Lower leg skin (tissue), 3 donors: Measurements from ENCODE around the gene LGALS12.

ENCODE experiments used
- POLR2A ChIP-seq, 2 donors: fragments of 450-650 bp; IDR thresholded peaks; one replicate each; pipeline ENCODE4 v1.6.1; 2016 to 2017; ENCODE audit warnings: antibody characterized with exemption in 2 of 2, mild to moderate bottlenecking in 1 of 2, moderate library complexity in 1 of 2
- TF ChIP-seq, protein P1 (sequence below), 3 donors: fragments of 450-650 bp; IDR thresholded peaks; one replicate each; pipeline ENCODE4 v1.5.1; 2016; ENCODE audit warnings: antibody characterized with exemption in 3 of 3, mild to moderate bottlenecking in 3 of 3, moderate library complexity in 2 of 3

DNA sequence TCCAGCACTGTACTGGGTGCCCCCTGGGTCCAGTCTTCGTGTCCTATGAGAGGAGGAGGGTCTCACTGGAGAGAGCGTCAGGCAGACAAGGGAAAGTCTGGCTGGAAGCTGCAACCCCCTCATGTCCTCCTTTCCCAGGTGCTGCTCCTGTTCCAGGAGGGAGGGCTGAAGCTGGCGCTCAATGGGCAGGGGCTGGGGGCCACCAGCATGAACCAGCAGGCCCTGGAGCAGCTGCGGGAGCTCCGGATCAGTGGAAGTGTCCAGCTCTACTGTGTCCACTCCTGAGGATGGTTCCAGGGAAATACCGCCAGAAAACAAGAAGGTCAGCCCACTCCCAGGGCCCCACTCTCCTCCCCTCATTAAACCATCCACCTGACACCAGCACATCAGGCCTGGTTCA is 10.2 kb downstream of the LGALS12 start:
- TF ChIP-seq, protein P1, sequence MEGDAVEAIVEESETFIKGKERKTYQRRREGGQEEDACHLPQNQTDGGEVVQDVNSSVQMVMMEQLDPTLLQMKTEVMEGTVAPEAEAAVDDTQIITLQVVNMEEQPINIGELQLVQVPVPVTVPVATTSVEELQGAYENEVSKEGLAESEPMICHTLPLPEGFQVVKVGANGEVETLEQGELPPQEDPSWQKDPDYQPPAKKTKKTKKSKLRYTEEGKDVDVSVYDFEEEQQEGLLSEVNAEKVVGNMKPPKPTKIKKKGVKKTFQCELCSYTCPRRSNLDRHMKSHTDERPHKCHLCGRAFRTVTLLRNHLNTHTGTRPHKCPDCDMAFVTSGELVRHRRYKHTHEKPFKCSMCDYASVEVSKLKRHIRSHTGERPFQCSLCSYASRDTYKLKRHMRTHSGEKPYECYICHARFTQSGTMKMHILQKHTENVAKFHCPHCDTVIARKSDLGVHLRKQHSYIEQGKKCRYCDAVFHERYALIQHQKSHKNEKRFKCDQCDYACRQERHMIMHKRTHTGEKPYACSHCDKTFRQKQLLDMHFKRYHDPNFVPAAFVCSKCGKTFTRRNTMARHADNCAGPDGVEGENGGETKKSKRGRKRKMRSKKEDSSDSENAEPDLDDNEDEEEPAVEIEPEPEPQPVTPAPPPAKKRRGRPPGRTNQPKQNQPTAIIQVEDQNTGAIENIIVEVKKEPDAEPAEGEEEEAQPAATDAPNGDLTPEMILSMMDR (IDR thresholded peaks at IDR 0.05) = no peak
- no peak for TF ChIP-seq POLR2A (IDR thresholded peaks at IDR 0.05)
